ENCODE data around the gene KRTAP20-2. TPM values are rescaled to one million over a fixed set of nuclear protein-coding genes. Genes with fewer than 3 reads are reported as not detected.

KRTAP20-2 gene
- total RNA-seq, 4 donors from 2014 or later: not detected

DNA sequence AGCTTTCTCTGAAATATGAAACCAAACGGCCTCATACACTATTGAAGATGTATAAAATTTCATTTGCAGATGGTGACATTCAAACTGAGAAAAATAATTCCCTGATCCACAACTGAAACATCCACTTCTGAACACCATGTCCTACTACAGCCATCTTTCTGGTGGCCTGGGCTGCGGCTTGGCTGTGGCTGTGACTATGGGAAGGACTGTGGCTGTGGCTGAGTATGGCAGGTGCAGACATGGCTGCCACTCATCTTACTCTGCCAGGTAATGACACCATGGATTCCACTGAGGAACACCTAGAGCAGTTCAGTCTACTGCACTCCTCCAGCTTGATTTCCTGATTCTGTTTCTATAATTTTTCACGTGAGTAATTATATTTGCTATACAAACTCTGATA lies 14.5 kb upstream of the KRTAP20-2 start, which contains the start of gene KRTAP20-4:
Gene KRTAP20-4 (plus strand): TSS at position 106 of the 400 bp plus-strand sequence.
- TF ChIP-seq POLR2AphosphoS5 (IDR thresholded peaks at IDR 0.05): no peak
- no peak for TF ChIP-seq POLR2A (IDR thresholded peaks at IDR 0.05; ENCODE audit: low read depth)
- no peak for TF ChIP-seq EP300 (IDR thresholded peaks at IDR 0.05)
- TF ChIP-seq CTCF (IDR thresholded peaks at IDR 0.05): no peak
- no peaks in the 10 kb centered on the region for H3K4me1 ChIP-seq
- H3K9me3 ChIP-seq: no peaks in the 10 kb centered on the region
- no peaks in the 10 kb centered on the region for H3K36me3 ChIP-seq
- no peak within 1 kb of the TSS for H3K27ac ChIP-seq (replicated peaks in 1 of 4)
- H3K27me3 ChIP-seq: no peaks in the 10 kb centered on the region
- no peak within 1 kb of the TSS for H3K4me3 ChIP-seq
- 88% methylated on average over 3 of the region's 3 CpGs for WGBS
- intact Hi-C loops (cut with DNase I): no loop called here
- no peak for DNase-seq (ENCODE audit: extremely low spot score)

- H3K36me3 ChIP-seq: no peaks in the 10 kb centered on the region
- no peak for DNase-seq (ENCODE audit: extremely low spot score)
- TF ChIP-seq CTCF (IDR thresholded peaks at IDR 0.05): no peak
- TF ChIP-seq POLR2A (IDR thresholded peaks at IDR 0.05; ENCODE audit: low read depth): no peak
- no peak for TF ChIP-seq EP300 (IDR thresholded peaks at IDR 0.05)
- no peak for TF ChIP-seq POLR2AphosphoS5 (IDR thresholded peaks at IDR 0.05)
- H3K4me3 ChIP-seq: no peak overlapping the region
- intact Hi-C loops (cut with DNase I): no loop called here
- no peak overlapping the region for H3K27ac ChIP-seq (replicated peaks in 1 of 4)
- 93% methylated on average over 3 of the region's 3 CpGs for WGBS
- H3K27me3 ChIP-seq: no peaks in the 10 kb centered on the region
- H3K9me3 ChIP-seq: no peaks in the 10 kb centered on the region
- no peaks in the 10 kb centered on the region for H3K4me1 ChIP-seq
Measured at GRCh38 chr21:30623362-30623761, 11.6 kb upstream of the KRTAP20-2 start.

DNA sequence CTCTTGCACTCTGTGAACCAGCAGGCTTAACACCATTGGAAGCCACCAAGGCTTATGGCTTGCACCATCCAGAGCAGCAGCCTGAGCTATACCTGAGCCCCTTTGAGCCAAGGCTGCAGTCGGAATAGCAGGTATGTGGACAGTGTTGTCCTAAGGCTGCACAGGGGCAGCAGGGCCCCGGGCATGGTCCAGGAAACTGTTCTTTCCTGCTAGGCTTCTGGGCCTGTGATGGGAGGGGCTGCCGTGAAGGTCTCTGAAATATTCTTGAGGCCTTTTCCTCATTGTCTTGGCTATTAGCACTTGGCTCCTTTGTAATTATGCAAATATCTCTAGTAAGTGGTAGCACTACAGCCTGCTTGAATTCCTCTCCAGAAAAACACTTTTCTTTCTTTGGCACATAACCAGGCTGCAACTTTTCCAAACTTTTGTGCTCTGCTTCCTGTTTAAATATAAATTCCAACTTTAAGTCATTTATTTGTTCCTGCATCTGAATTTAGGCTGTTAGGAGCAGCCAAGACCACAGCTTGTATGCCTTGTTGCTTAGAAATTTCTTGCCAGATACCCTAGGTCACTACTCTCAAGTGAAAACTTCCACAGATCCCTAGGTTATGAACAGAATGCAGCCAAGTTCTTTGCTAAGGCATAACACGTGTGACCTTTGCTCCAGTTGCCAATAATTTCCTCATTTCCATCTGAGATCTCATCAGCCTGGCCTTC lies 9.4 kb upstream of the KRTAP20-2 start:
- DNase-seq (ENCODE audit: extremely low spot score): no peak
- TF ChIP-seq EP300 (IDR thresholded peaks at IDR 0.05) (no peak), CTCF (IDR thresholded peaks at IDR 0.05) (no peak), POLR2AphosphoS5 (IDR thresholded peaks at IDR 0.05) (no peak)
- WGBS: 67% methylated on average over 4 of the region's 4 CpGs

DNA sequence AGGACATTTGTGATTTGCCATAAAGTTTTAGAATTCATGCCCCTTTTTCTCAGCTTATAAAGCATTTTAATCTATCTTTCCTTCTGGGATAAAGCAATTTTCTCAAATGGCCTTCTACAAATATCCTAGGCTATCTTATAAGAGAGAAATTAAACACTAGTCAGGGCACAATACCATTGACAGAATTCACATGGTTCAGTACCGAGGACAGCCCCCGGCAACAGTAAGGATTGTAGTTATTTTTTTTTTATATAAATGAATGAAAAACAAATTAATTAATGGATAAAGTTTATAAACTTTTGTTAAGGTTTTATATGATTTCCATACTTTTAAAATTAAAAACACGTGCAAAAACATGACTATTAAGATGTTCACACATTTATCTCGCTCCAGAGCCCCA lies 6.9 kb upstream of the KRTAP20-2 start:
- 83% methylated on average over 4 of the region's 4 CpGs for WGBS
- intact Hi-C loops (cut with DNase I): no loop called here
- no peak for DNase-seq (ENCODE audit: extremely low spot score)
- H3K27ac ChIP-seq (replicated peaks in 1 of 4): no peak overlapping the region
- no peaks in the 10 kb centered on the region for H3K36me3 ChIP-seq
- H3K4me1 ChIP-seq: no peaks in the 10 kb centered on the region
- no peak overlapping the region for H3K4me3 ChIP-seq
- H3K9me3 ChIP-seq: no peaks in the 10 kb centered on the region
- H3K27me3 ChIP-seq: no peaks in the 10 kb centered on the region
- no peak for TF ChIP-seq EP300 (IDR thresholded peaks at IDR 0.05)
- no peak for TF ChIP-seq POLR2AphosphoS5 (IDR thresholded peaks at IDR 0.05)
- TF ChIP-seq POLR2A (IDR thresholded peaks at IDR 0.05; ENCODE audit: low read depth): no peak
- no peak for TF ChIP-seq CTCF (IDR thresholded peaks at IDR 0.05)

More for the DNA sequence above, 9.4 kb upstream of the KRTAP20-2 start:
- Histone ChIP-seq H3K4me3 (no peak overlapping the region), H3K27me3 (no peaks in the 10 kb centered on the region), H3K27ac (replicated peaks in 1 of 4) (no peak overlapping the region), H3K36me3 (no peaks in the 10 kb centered on the region), H3K4me1 (no peaks in the 10 kb centered on the region), H3K9me3 (no peaks in the 10 kb centered on the region)
- intact Hi-C loops (cut with DNase I): no loop called here

GRCh38 chr21:30629200-30629599 lies 5.8 kb upstream of the KRTAP20-2 start:
- no peak for TF ChIP-seq EP300 (IDR thresholded peaks at IDR 0.05)
- TF ChIP-seq POLR2A (IDR thresholded peaks at IDR 0.05; ENCODE audit: low read depth): no peak
- TF ChIP-seq CTCF (IDR thresholded peaks at IDR 0.05): no peak
- TF ChIP-seq POLR2AphosphoS5 (IDR thresholded peaks at IDR 0.05): no peak
- Histone ChIP-seq H3K4me1 (no peaks in the 10 kb centered on the region), H3K9me3 (no peaks in the 10 kb centered on the region), H3K4me3 (no peak overlapping the region), H3K36me3 (no peaks in the 10 kb centered on the region), H3K27me3 (no peaks in the 10 kb centered on the region), H3K27ac (replicated peaks in 1 of 4) (no peak overlapping the region)
- 34% methylated on average over 1 of the region's 1 CpG for WGBS
- no peak for DNase-seq (ENCODE audit: extremely low spot score)
- intact Hi-C loops (cut with DNase I): no loop called here
